H9 (cell line): ENCODE data around the gene MBD2. TPM values are rescaled to one million over a fixed set of nuclear protein-coding genes. Genes with fewer than 3 reads are reported as not detected.

Experiments used
- DNase-seq: peaks from one replicate; pipeline ENCODE4 v3.0.0-alpha.2; 2017
- H2AFZ ChIP-seq: one replicate; pipeline ENCODE4 v1.6.1; 2013; ENCODE audit warnings: mild to moderate bottlenecking, low read length, control low read depth, moderate library complexity
- H2AK5ac ChIP-seq: 2 replicates; pipeline ENCODE4 v1.6.1; 2013; ENCODE audit warnings: low read length, control low read depth, mixed read lengths; ENCODE audit not compliant: insufficient read length
- H2BK120ac ChIP-seq: one replicate; pipeline ENCODE4 v1.6.1; 2013; ENCODE audit warnings: low read depth, mild to moderate bottlenecking, low read length, control low read depth, inconsistent platforms; ENCODE audit not compliant: poor library complexity, severe bottlenecking
- H2BK12ac ChIP-seq: 2 replicates; pipeline ENCODE4 v1.6.1; 2013; ENCODE audit warnings: low read length, control low read depth, mixed read lengths, low read depth; ENCODE audit not compliant: insufficient read length
- H2BK15ac ChIP-seq: 2 replicates; pipeline ENCODE4 v1.6.1; 2013; ENCODE audit warnings: low read depth, low read length, control low read depth
- H2BK20ac ChIP-seq: one replicate; pipeline ENCODE4 v1.6.1; 2013; ENCODE audit warnings: low read depth, mild to moderate bottlenecking, low read length, control low read depth, inconsistent platforms; ENCODE audit not compliant: poor library complexity, severe bottlenecking
- H2BK5ac ChIP-seq: 2 replicates; pipeline ENCODE4 v1.6.1; 2013; ENCODE audit warnings: low read length, control low read depth, mixed read lengths; ENCODE audit not compliant: insufficient read length
- H3K14ac ChIP-seq: 2 replicates; pipeline ENCODE4 v1.6.1; 2013; ENCODE audit warnings: low read length, control low read depth; ENCODE audit not compliant: insufficient read depth
- H3K18ac ChIP-seq: 2 replicates; pipeline ENCODE4 v1.6.1; 2013; ENCODE audit warnings: low read depth, mild to moderate bottlenecking, mixed read lengths, low read length, control low read depth; ENCODE audit not compliant: insufficient read length
- H3K23ac ChIP-seq: 2 replicates; pipeline ENCODE4 v1.6.1; 2013; ENCODE audit warnings: low read length, control low read depth, mixed read lengths, low read depth; ENCODE audit not compliant: insufficient read length
- H3K23me2 ChIP-seq: 2 replicates; pipeline ENCODE4 v1.6.1; 2013; ENCODE audit warnings: low read depth, mild to moderate bottlenecking, mixed read lengths, low read length, control low read depth; ENCODE audit not compliant: insufficient read length, poor library complexity, severe bottlenecking
- H3K27ac ChIP-seq: 2 replicates; pipeline ENCODE4 v1.5.1; 2013; ENCODE audit warnings: low read length, control low read depth, mixed read lengths, low read depth; ENCODE audit not compliant: insufficient read length
- H3K27me3 ChIP-seq: 2 replicates; pipeline ENCODE4 v1.6.1; 2013; ENCODE audit warnings: low read length, control low read depth, inconsistent platforms; ENCODE audit not compliant: insufficient read depth
- H3K4ac ChIP-seq: 2 replicates; pipeline ENCODE4 v1.6.1; 2013; ENCODE audit warnings: low read depth, mild to moderate bottlenecking, control low read depth, inconsistent platforms, low read length, moderate library complexity
- H3K4me1 ChIP-seq: 2 replicates; pipeline ENCODE4 v1.6.1; 2013; ENCODE audit warnings: low read length, control low read depth, inconsistent platforms; ENCODE audit not compliant: insufficient read depth
- H3K4me2 ChIP-seq: 2 replicates; pipeline ENCODE4 v1.6.1; 2013; ENCODE audit warnings: low read length, control low read depth, mixed read lengths; ENCODE audit not compliant: insufficient read length, insufficient read depth
- H3K56ac ChIP-seq: 2 replicates; pipeline ENCODE4 v1.6.1; 2013; ENCODE audit warnings: low read depth, mild to moderate bottlenecking, mixed read lengths, low read length, control low read depth; ENCODE audit not compliant: insufficient read length
- H3K79me1 ChIP-seq: 2 replicates; pipeline ENCODE4 v1.6.1; 2013; ENCODE audit warnings: low read depth, mild to moderate bottlenecking, moderate library complexity, low read length, control low read depth, inconsistent platforms; ENCODE audit not compliant: insufficient read depth, poor library complexity, severe bottlenecking
- H3K79me2 ChIP-seq: 2 replicates; pipeline ENCODE4 v1.6.1; 2013; ENCODE audit warnings: low read length, control low read depth, inconsistent platforms; ENCODE audit not compliant: insufficient read depth
- H3K9ac ChIP-seq: 2 replicates; pipeline ENCODE4 v1.6.1; 2013; ENCODE audit warnings: low read length, control low read depth, mixed read lengths; ENCODE audit not compliant: insufficient read length; ENCODE audit errors: extremely low read depth
- H3K9me3 ChIP-seq: one replicate; pipeline ENCODE4 v1.6.1; 2013; ENCODE audit warnings: low read depth, low read length, inconsistent platforms; ENCODE audit not compliant: control insufficient read depth
- H3T11ph ChIP-seq: one replicate; pipeline ENCODE4 v1.6.1; 2013; ENCODE audit warnings: mild to moderate bottlenecking, low read length, control low read depth, inconsistent platforms
- H4K20me1 ChIP-seq: one replicate; pipeline ENCODE4 v1.6.1; 2013; ENCODE audit not compliant: control insufficient read depth, insufficient read length, insufficient read depth
- H4K5ac ChIP-seq: 2 replicates; pipeline ENCODE4 v1.6.1; 2013; ENCODE audit warnings: low read depth, mild to moderate bottlenecking, mixed read lengths, low read length, control low read depth; ENCODE audit not compliant: insufficient read length
- H4K8ac ChIP-seq: replicated peaks from 2 replicates; pipeline ENCODE4 v1.6.1; 2013; ENCODE audit warnings: low read length, control low read depth, mixed read lengths, low read depth; ENCODE audit not compliant: insufficient read length
- H4K91ac ChIP-seq: 2 replicates; pipeline ENCODE4 v1.6.1; 2013; ENCODE audit warnings: low read depth, mild to moderate bottlenecking, moderate library complexity, mixed read lengths, low read length, control low read depth; ENCODE audit not compliant: insufficient read length
- H3K27ac Mint-ChIP-seq, 3 experiments: 2 replicates in 2 of 3; 3 replicates in 1 of 3; pipeline ENCODE4 v1.8.0; 2020 to 2021; ENCODE audit warnings: mixed read lengths in 3 of 3, mild to moderate bottlenecking in 1 of 3, moderate library complexity in 1 of 3
- H3K27me3 Mint-ChIP-seq: 2 replicates; pipeline ENCODE4 v1.8.0; 2021; ENCODE audit warnings: low read depth, mild to moderate bottlenecking, moderate library complexity, mixed read lengths
- H3K36me3 Mint-ChIP-seq, 3 experiments: 2 replicates in 2 of 3; 3 replicates in 1 of 3; pipeline ENCODE4 v1.8.0; 2020 to 2021; ENCODE audit warnings: low read depth in 3 of 3, mixed read lengths in 3 of 3; ENCODE audit not compliant: insufficient read depth in 1 of 3
- H3K4me1 Mint-ChIP-seq, 2 experiments: 2 replicates each; pipeline ENCODE4 v1.8.0; 2020; ENCODE audit warnings: mixed read lengths in 2 of 2
- H3K4me3 Mint-ChIP-seq, 2 experiments: 2 replicates in 1 of 2; 3 replicates in 1 of 2; pipeline ENCODE4 v1.8.0; 2020 to 2021; ENCODE audit warnings: mild to moderate bottlenecking in 2 of 2, mixed read lengths in 2 of 2, moderate library complexity in 1 of 2
- H3K9me3 Mint-ChIP-seq, 2 experiments: 2 replicates in 1 of 2; 3 replicates in 1 of 2; pipeline ENCODE4 v1.8.0; 2020; ENCODE audit warnings: mild to moderate bottlenecking in 2 of 2, mixed read lengths in 2 of 2, moderate library complexity in 1 of 2
- whole genome bisulfite sequencing: extraction: QIAGEN DNeasy Blood & Tissue Kit; methylation state at CpG from one replicate; pipeline ENCODE4 v1.1.7; 2013; ENCODE audit warnings: missing lambda C conversion rate, low lambda C conversion rate, mixed read lengths; ENCODE audit not compliant: insufficient read length; ENCODE audit errors: extremely low coverage; 5-methylcytosine and 5-hydroxymethylcytosine counted together
- total RNA-seq: library from RNA; stranded (reverse); gene quantifications from 2 replicates; pipeline ENCODE4 v1.2.1, GENCODE V29; 2021
- TF ChIP-seq, protein P1 (sequence below): fragments of 200-600 bp; sonication (generic); conservative IDR thresholded peaks from 3 replicates; pipeline ENCODE4 v1.8.0; 2021; ENCODE audit warnings: antibody characterized with exemption, mild to moderate bottlenecking

The MBD2 gene
- total RNA-seq, 1 experiment from 2014 or later = 34.0 TPM

DNA sequence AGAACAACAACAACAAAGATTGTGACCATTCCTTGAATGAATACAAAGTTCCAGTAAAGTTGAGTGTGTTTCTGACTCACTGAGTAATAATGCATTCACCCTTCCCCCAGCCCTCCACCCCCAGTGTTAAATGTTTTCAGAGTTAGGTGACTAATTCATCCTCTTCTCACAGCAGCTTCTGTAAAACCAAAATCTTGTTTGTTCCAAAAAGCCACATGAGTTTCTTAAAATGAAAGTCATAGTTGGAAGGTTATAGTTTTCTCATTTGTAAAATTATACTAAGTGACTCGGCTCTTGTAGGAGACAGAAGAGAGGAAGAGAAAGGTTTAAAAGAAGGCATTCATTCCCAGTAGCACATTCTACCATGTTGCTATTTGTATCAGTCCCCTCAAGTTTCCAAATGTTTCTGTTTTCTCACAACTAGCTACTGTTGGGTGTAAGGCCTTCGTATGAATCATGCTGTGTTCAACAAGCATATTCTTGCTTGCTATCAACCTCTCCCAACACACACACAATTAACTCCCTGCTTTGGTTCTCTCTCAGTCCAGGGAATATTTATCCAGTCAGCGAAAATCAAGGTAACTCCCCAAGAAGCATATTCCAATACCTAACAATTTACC, 75.3 kb downstream of the MBD2 start:
- no peak overlapping the region for H3K9ac ChIP-seq
- peaks cover 20 to 22% of the 10 kb centered on the region in 2 experiments for H3K4me1 Mint-ChIP-seq
- H4K91ac ChIP-seq = no peak overlapping the region
- H3K27ac Mint-ChIP-seq = peak overlapping the region in 1 of 3 experiments; percentile 14; a peak in 1 of 7 replicates
- no peak overlapping the region for H3K23ac ChIP-seq
- H2BK20ac ChIP-seq = no peak overlapping the region
- no peak overlapping the region for H3K14ac ChIP-seq
- no peak overlapping the region for H2BK15ac ChIP-seq
- no peak overlapping the region for H2BK12ac ChIP-seq
- DNase-seq = no peak
- no peak overlapping the region for H3T11ph ChIP-seq
- no peak overlapping the region for H2AK5ac ChIP-seq
- no peak overlapping the region for H3K4me2 ChIP-seq
- no peak overlapping the region for H3K18ac ChIP-seq
- H3K56ac ChIP-seq = no peak overlapping the region
- no peak overlapping the region for H4K8ac ChIP-seq
- H3K9me3 ChIP-seq = no peaks in the 10 kb centered on the region
- no peaks in the 10 kb centered on the region; the same call in 1 of the 2 replicates for H3K4me1 ChIP-seq
- H3K4me3 Mint-ChIP-seq = no peak overlapping the region
- no peak overlapping the region for H3K27ac ChIP-seq
- H3K27me3 ChIP-seq = no peaks in the 10 kb centered on the region
- no peak overlapping the region for H4K5ac ChIP-seq
- H2BK120ac ChIP-seq = no peak overlapping the region
- TF ChIP-seq, protein P1, sequence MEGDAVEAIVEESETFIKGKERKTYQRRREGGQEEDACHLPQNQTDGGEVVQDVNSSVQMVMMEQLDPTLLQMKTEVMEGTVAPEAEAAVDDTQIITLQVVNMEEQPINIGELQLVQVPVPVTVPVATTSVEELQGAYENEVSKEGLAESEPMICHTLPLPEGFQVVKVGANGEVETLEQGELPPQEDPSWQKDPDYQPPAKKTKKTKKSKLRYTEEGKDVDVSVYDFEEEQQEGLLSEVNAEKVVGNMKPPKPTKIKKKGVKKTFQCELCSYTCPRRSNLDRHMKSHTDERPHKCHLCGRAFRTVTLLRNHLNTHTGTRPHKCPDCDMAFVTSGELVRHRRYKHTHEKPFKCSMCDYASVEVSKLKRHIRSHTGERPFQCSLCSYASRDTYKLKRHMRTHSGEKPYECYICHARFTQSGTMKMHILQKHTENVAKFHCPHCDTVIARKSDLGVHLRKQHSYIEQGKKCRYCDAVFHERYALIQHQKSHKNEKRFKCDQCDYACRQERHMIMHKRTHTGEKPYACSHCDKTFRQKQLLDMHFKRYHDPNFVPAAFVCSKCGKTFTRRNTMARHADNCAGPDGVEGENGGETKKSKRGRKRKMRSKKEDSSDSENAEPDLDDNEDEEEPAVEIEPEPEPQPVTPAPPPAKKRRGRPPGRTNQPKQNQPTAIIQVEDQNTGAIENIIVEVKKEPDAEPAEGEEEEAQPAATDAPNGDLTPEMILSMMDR = no peak
- no CpG with 5 or more reads among the region's 3 CpGs for WGBS
- no peaks in the 10 kb centered on the region for H3K36me3 Mint-ChIP-seq
- no peak overlapping the region for H2AFZ ChIP-seq
- no peak overlapping the region for H2BK5ac ChIP-seq
- H3K79me1 ChIP-seq = no peaks in the 10 kb centered on the region
- peaks cover 0 to under 1% of the 10 kb centered on the region in 2 experiments; a peak in 1 of 5 replicates for H3K9me3 Mint-ChIP-seq
- peaks cover 2% of the 10 kb centered on the region for H4K20me1 ChIP-seq
- no peaks in the 10 kb centered on the region for H3K23me2 ChIP-seq
- no peaks in the 10 kb centered on the region for H3K27me3 Mint-ChIP-seq
- H3K4ac ChIP-seq = no peak overlapping the region
- H3K79me2 ChIP-seq = no peaks in the 10 kb centered on the region
